ENCODE measurements around the gene KRT13. TPM values are rescaled to one million over a fixed set of nuclear protein-coding genes. Genes with fewer than 3 reads are reported as not detected.

KRT13 gene
- total RNA-seq, 1 donor from 2014 or later: 1.0 TPM

DNA sequence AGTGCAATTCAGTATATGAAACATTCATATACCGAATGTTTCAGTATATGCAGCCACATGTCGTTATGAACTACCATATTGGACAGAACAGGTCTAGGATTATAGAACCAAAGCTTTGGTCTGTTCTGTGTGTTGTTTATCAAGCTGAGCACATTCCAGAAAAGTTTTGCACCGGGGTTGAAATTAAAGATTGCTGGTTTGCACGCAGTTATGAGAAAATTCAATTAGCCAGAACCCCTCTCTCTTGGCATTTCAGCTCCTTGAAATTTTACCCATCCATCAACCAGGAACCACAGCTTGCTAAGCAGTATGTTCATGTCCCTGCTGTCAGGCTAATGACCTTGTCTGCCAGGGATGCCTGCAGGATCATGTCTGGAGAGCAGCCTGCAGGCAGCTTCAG lies 47.7 kb downstream of the KRT13 start:
- DNase-seq (ENCODE audit: low read depth): no peak
- no peak overlapping the region for H3K4me3 ChIP-seq (ENCODE audit: low read depth, low read length)
- no peak for TF ChIP-seq CTCF (conservative IDR thresholded peaks at IDR 0.05; ENCODE audit: low read depth, low read length)

- no peak for DNase-seq (ENCODE audit: low read depth)
- peak; percentile 50 for TF ChIP-seq CTCF (conservative IDR thresholded peaks at IDR 0.05; ENCODE audit: low read depth, low read length)
- H3K4me3 ChIP-seq (ENCODE audit: low read depth, low read length): no peak overlapping the region
Observed at GRCh38 chr17:41456204-41456603, 49.2 kb downstream of the KRT13 start.

- DNase-seq (ENCODE audit: low read depth): no peak
Observed at GRCh38 chr17:41455236-41455635, 50.2 kb downstream of the KRT13 start.

DNA sequence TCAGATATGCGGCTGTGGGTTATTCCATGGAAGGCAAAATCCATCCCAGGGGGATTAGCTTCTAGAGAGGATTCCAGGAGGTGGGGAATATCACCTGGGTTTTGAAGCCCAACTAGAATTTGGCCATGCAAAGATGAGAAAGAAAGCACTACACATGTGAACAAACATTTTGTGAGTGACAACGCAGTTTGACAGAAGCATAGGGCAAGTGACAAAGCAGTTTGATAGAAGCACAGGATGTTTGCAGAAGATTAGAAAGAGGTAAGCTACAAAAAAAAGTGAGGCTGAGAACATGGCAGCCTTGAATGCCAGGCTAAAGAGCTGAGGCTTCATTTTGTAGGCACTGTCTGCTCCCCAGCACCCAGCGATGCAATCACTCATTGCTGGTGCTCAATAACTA lies 52.3 kb downstream of the KRT13 start:
- DNase-seq (ENCODE audit: low read depth): no peak
- no peak overlapping the region for H3K4me3 ChIP-seq (ENCODE audit: low read depth, low read length)
- no peak for TF ChIP-seq CTCF (conservative IDR thresholded peaks at IDR 0.05; ENCODE audit: low read depth, low read length)

More at GRCh38 chr17:41455236-41455635, 50.2 kb downstream of the KRT13 start:
- TF ChIP-seq CTCF (conservative IDR thresholded peaks at IDR 0.05; ENCODE audit: low read depth, low read length): no peak
- H3K4me3 ChIP-seq (ENCODE audit: low read depth, low read length): no peak overlapping the region

GRCh38 chr17:41452281-41452680 lies 53.1 kb downstream of the KRT13 start:
- no peak overlapping the region for H3K4me3 ChIP-seq (ENCODE audit: low read depth, low read length)
- no peak for DNase-seq (ENCODE audit: low read depth)
- no peak for TF ChIP-seq CTCF (conservative IDR thresholded peaks at IDR 0.05; ENCODE audit: low read depth, low read length)

DNA sequence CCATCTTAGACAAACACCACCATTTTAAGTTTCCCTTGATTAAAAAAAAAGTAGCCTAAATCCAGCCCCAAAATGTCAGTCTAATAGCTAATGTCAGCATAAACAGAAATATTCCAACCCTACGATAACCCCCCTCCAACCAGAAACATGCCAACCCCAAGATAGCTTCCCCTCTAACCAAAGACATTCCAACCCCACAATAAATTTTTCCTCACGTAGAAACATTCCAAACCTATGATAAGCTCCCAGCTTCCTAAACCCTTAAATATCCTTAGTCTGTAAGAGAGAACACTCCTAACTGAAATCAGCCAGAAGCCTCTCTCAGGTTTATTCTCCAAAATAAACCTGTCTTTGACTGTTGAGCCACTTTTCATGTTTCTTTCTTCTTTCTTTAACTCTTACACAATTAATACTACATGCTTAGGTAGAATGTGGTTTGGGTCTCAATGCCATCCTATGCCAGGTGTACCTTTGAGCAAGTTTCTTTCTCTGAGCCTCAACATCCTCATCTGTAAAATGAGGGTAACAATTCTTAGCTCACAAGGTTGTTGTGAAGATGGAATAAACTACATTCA lies 54.2 kb downstream of the KRT13 start:
- TF ChIP-seq CTCF (conservative IDR thresholded peaks at IDR 0.05; ENCODE audit: low read depth, low read length): no peak
- DNase-seq (ENCODE audit: low read depth): no peak
- H3K4me3 ChIP-seq (ENCODE audit: low read depth, low read length): no peak overlapping the region

Other genes with a start within 250 kb of the KRT13 start
- not detected in 2 replicates for gene KRTAP9-6, start 240.2 kb downstream of the KRT13 start, total RNA-seq
- not detected in 2 replicates for gene KRTAP9-7, start 229.9 kb downstream of the KRT13 start, total RNA-seq
- not detected in 2 replicates for gene KRTAP29-1, start 202.8 kb downstream of the KRT13 start, total RNA-seq
- not detected in 2 replicates for gene KRTAP16-1, start 196.3 kb downstream of the KRT13 start, total RNA-seq
- gene KRTAP17-1, start 189.9 kb downstream of the KRT13 start, total RNA-seq: not detected in 2 replicates
- gene KRT33A, start 154.8 kb downstream of the KRT13 start, total RNA-seq: not detected in 2 replicates
- 0.29 TPM in 2 replicates for gene KRT33B, start 135.8 kb downstream of the KRT13 start, total RNA-seq
- 4.2 and 15.1 TPM in 2 replicates for gene KRT34, start 123.3 kb downstream of the KRT13 start, total RNA-seq
- not detected in 2 replicates for gene KRT31, start 108.0 kb downstream of the KRT13 start, total RNA-seq
- gene KRT37, start 81.0 kb downstream of the KRT13 start, total RNA-seq: not detected in 2 replicates
- not detected in 2 replicates for gene KRT38, start 64.6 kb downstream of the KRT13 start, total RNA-seq
- not detected in 2 replicates for gene KRT32, start 38.2 kb downstream of the KRT13 start, total RNA-seq
- not detected in 2 replicates for gene KRT35, start 24.5 kb downstream of the KRT13 start, total RNA-seq
- gene KRT36, start 15.7 kb downstream of the KRT13 start, total RNA-seq: not detected in 2 replicates
- gene KRT15, start 13.3 kb upstream of the KRT13 start, total RNA-seq: 4.6 and 15.6 TPM in 2 replicates
- gene KRT19, start 22.7 kb upstream of the KRT13 start, total RNA-seq: 1,090 and 2,137 TPM in 2 replicates
- gene KRT9, start 66.4 kb upstream of the KRT13 start, total RNA-seq: not detected in 2 replicates
- gene KRT14, start 81.3 kb upstream of the KRT13 start, total RNA-seq: not detected in 2 replicates
- 2.0 and 4.3 TPM in 2 replicates for gene KRT16, start 107.2 kb upstream of the KRT13 start, total RNA-seq
- gene KRT17, start 119.0 kb upstream of the KRT13 start, total RNA-seq: 20.8 and 88.8 TPM in 2 replicates
- 59.0 and 86.7 TPM in 2 replicates for gene EIF1, start 183.3 kb upstream of the KRT13 start, total RNA-seq
- not detected in 2 replicates for gene GAST, start 206.7 kb upstream of the KRT13 start, total RNA-seq
- gene HAP1, start 229.0 kb upstream of the KRT13 start, total RNA-seq: 0.06 and 0.14 TPM in 2 replicates